Lower leg skin (tissue), 4 donors: Measurements from ENCODE around the gene WNT2B. TPM values are rescaled to one million over a fixed set of nuclear protein-coding genes. Genes with fewer than 3 reads are reported as not detected.

Experiments
- DNase-seq, 2 donors: peaks; one replicate each; pipeline ENCODE4 v3.0.0-alpha.2; 2019; ENCODE audit warnings: low spot score in 2 of 2
- H3K4me3 ChIP-seq: fragments of 200-600 bp; sonication (generic); 2 replicates; pipeline ENCODE4 v1.5.1; 2017; ENCODE audit warnings: mild to moderate bottlenecking, low read depth; ENCODE audit not compliant: poor library complexity, severe bottlenecking
- CTCF ChIP-seq, 3 donors: fragments of 450-650 bp; IDR thresholded peaks; one replicate each; pipeline ENCODE4 v1.5.1; 2016; ENCODE audit warnings: antibody characterized with exemption in 3 of 3, mild to moderate bottlenecking in 3 of 3, moderate library complexity in 2 of 3
- POLR2A ChIP-seq, 2 donors: fragments of 450-650 bp; IDR thresholded peaks; one replicate each; pipeline ENCODE4 v1.6.1; 2016 to 2017; ENCODE audit warnings: antibody characterized with exemption in 2 of 2, mild to moderate bottlenecking in 1 of 2, moderate library complexity in 1 of 2
- WGBS, 2 donors: methylation state at CpG; one replicate each; pipeline ENCODE4 v1.1.5; 2018; 5-methylcytosine and 5-hydroxymethylcytosine counted together
- intact Hi-C: fragments of 100-400 bp; cut with DNase I; formaldehyde crosslinking; loops from one replicate; pipeline ENCODE4 v1.15.0; 2023; ENCODE audit warnings: low total_unique reads
- total RNA-seq, 4 donors: library from RNA; depleted of rRNA; stranded (reverse); fragments of >200 nt; gene quantifications; one replicate each; pipeline ENCODE4 v1.1.0, GENCODE V29; 2016

WNT2B gene
- total RNA-seq = 10 to 100 TPM; 20.2 to 37.7 (median 23.4) TPM

- peak within 1 kb of the TSS; percentile 34 for H3K4me3 ChIP-seq
- WGBS, 2 donors = 1% methylated on average over 23 to 54 of the region's 69 CpGs
- intact Hi-C loops = loop anchor here (10.0 kb wide), 2 partner anchors 106 to 196 kb away; partner anchors contain the start of genes CAPZA1, RHOC and ST7L
- DNase-seq = peak in 1 of 2 donors; percentile 12
- no peak for TF ChIP-seq POLR2A (IDR thresholded peaks at IDR 0.05)
- no peak for TF ChIP-seq CTCF (IDR thresholded peaks at IDR 0.05)
Measured at GRCh38 chr1:112508278-112509004, at the start of gene WNT2B. Gene WNT2B, plus strand, starts transcription at chr1:112508965. Its CDS starts 298 bp downstream, at chr1:112509263.

- DNase-seq = no peak
Measured at GRCh38 chr1:112460615-112461014, 48.1 kb upstream of the WNT2B start.

GRCh38 chr1:112461200-112461871 is 47.4 kb upstream of the WNT2B start:
- no peak for DNase-seq
- intact Hi-C loops = no loop called here
- WGBS, 2 donors = 48 to 57% methylated on average over 3 of the region's 3 CpGs
- no peak overlapping the region for H3K4me3 ChIP-seq
- no peak for TF ChIP-seq POLR2A (IDR thresholded peaks at IDR 0.05)
- no peak for TF ChIP-seq CTCF (IDR thresholded peaks at IDR 0.05)

More at GRCh38 chr1:112460615-112461014, 48.1 kb upstream of the WNT2B start:
- 59 to 61% methylated on average over 2 of the region's 2 CpGs for WGBS, 2 donors
- TF ChIP-seq CTCF (IDR thresholded peaks at IDR 0.05) = no peak
- no peak for TF ChIP-seq POLR2A (IDR thresholded peaks at IDR 0.05)
- intact Hi-C loops = no loop called here
- no peak overlapping the region for H3K4me3 ChIP-seq

- H3K4me3 ChIP-seq = no peak overlapping the region
- no peak for DNase-seq
- 72 to 76% methylated on average over 1 of the region's 1 CpG for WGBS, 2 donors
- intact Hi-C loops = no loop called here
- no peak for TF ChIP-seq POLR2A (IDR thresholded peaks at IDR 0.05)
- TF ChIP-seq CTCF (IDR thresholded peaks at IDR 0.05) = no peak
Measured at GRCh38 chr1:112462953-112463279, 45.8 kb upstream of the WNT2B start.

- no peak overlapping the region for H3K4me3 ChIP-seq
- WGBS, 2 donors = 49 to 57% methylated on average over 4 of the region's 4 CpGs
- TF ChIP-seq CTCF (IDR thresholded peaks at IDR 0.05) (no peak), POLR2A (IDR thresholded peaks at IDR 0.05) (no peak)
- intact Hi-C loops = no loop called here
- peak; percentile 75 to 88 for DNase-seq
Measured at GRCh38 chr1:112464501-112464900, 44.3 kb upstream of the WNT2B start.
